Retinal pigment epithelial cell (primary cell): ENCODE data around the gene RREB1.
"Not testable (repeated sequence)": the region's sequence is repeated elsewhere in the genome, so short reads cannot be mapped to it uniquely, and the experiment has no call there.

Experiments
- DNase-seq: peaks from one replicate; pipeline ENCODE4 v3.0.0-alpha.2; 2010; ENCODE audit warnings: low read depth
- H3K4me3 ChIP-seq: 2 replicates; pipeline ENCODE4 v1.5.1; 2011; ENCODE audit warnings: mild to moderate bottlenecking, low read length, control low read depth, moderate library complexity
- CTCF ChIP-seq: conservative IDR thresholded peaks from 2 replicates; pipeline ENCODE4 v1.5.1; 2011; ENCODE audit warnings: low read depth, low read length, control low read depth, inconsistent platforms

RREB1 gene

DNA sequence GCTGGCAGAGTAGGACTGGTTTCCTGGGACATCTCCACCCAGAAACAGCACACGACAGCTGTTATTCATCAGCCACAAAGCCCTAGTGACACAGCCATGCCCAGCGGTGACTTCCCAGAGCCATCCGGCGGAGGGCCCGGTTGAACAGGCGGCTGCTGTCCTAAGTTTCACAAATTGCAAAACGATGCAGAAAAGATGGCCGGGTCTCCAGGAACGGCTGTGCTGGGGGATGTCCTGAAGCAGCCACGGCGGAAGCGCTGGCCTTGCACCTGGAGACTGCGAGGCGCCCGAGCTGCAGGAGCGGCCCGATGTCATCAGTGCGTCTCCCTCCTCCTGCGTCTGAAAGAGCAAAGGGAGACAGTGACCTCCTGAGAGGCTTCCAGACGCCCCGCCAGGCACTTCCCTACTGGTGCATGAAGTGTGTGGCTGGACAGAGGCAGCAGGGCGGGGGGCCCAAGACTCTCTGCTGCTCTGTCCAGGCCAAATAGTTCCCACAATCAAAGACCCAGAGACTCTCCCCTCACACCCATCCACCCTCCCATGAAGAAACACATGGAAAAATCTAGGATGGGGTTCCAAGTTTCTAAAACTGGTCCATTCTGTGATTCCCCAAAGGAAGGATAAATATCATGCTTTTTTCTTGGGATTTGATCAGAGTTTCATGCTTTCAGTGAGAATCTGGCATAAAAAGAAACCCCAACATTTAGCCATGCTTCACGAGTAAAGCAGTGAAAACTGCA lies 161.2 kb downstream of the RREB1 start:
- no peak for TF ChIP-seq CTCF
- no peak overlapping the region for H3K4me3 ChIP-seq
- no peak for DNase-seq

DNA sequence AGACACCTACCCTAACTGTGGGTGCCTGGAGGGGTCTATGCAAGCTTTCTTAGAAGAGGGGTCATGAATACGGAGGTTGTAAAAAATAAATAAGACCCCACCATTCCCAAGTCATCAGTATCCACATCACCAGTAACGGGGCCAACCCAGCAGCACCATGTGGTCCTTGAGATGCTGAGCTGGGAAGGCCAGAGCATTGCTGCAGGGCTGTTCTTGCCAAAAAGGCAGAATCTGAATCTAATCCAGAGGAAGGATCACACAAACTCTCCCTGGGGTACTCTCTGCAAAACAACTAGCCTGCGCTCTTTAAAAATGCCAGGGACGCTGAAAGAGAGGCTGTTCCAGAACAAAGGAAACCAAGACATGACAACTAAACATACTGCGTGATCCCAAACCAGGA lies 162.1 kb downstream of the RREB1 start:
- H3K4me3 ChIP-seq, result no peak overlapping the region
- no peak for TF ChIP-seq CTCF

DNA sequence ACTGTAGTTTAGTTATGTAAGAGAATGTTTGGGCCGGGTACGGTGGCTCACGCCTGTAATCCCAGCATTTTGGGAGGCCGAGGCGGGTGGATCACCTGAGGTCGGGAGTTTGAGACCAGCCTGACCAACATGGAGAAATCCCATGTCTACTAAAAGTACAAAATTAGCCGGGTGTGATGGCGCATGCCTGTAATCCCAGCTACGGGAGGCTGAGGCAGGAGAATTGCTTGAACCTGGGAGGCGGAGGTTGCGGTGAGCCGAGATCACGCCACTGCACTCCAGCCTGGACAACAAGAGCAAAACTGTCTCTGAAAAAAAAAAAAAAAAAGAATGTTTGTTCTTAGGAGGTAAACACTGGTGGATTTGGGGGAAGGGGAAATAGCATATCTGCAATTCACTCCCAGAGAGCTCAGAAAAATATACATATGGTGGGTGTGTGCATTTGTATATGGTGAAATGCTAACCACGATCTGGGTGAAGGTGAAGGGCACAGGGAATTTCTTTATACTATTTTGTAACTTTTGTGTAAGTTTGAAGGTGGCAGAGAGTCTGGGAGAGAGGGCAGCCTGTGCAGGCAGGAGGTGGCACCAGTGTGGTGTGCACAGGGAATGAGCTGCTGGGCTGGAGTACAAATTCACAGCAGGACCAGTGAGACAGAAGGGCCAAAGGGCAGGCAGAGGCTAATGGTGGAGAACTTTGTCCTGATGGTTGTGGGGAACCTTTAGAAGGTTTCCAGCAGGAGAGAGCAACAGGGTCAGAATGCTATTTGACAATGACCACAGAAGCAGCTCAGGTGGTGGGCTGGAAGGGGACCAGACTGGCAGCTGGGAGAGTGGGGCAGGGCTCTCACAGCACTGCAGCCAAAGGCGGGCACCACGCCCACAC lies 162.8 kb downstream of the RREB1 start:
- no peak for TF ChIP-seq CTCF

More for the DNA sequence above, 162.1 kb downstream of the RREB1 start:
- no peak for DNase-seq

GRCh38 chr6:7271205-7271534 lies 163.4 kb downstream of the RREB1 start:
- no peak for DNase-seq
- TF ChIP-seq CTCF, result no peak
- H3K4me3 ChIP-seq, result no peak overlapping the region

More for the DNA sequence above, 162.8 kb downstream of the RREB1 start:
- DNase-seq, result no peak
- H3K4me3 ChIP-seq, result no peak overlapping the region

GRCh38 chr6:7273709-7274108 lies 165.9 kb downstream of the RREB1 start:
- no peak overlapping the region for H3K4me3 ChIP-seq
- no peak for TF ChIP-seq CTCF
- no peak for DNase-seq

DNA sequence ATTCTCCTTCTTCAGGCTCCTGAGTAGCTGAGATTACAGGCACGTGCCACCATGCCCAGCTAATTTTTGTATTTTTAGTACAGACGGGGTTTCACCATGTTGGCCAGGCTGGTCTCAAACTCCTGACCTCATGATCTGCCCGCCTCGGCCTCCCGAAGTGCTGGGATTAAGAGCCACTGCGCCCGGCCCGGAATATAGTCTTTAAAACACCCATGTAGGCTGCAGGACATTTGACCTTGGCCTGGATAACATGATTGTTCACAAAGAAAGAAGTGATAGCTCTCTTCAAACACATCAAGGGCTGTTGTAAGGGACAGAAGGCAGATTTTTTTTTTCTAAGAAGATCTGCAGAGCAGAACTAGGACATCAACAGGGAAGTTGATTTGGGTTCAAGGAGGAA lies 166.8 kb downstream of the RREB1 start:
- DNase-seq, result not testable (repeated sequence)

GRCh38 chr6:7276199-7276524 lies 168.4 kb downstream of the RREB1 start:
- no peak for DNase-seq
- TF ChIP-seq CTCF, result no peak
- H3K4me3 ChIP-seq, result no peak overlapping the region

More for the DNA sequence above, 166.8 kb downstream of the RREB1 start:
- H3K4me3 ChIP-seq, result not testable (repeated sequence)
